Aorta (tissue), 5 donors: Measurements from ENCODE around the gene COMMD6. TPM values are rescaled to one million over a fixed set of nuclear protein-coding genes. Genes with fewer than 3 reads are reported as not detected.

ENCODE experiments used
- ATAC-seq: fragments of 200-7000 bp; cut with Tn5 transposase; one replicate; pipeline ENCODE4 v1.9.1; 2022; ENCODE audit warnings: moderate library complexity; ENCODE audit not compliant: low FRiP score
- DNase-seq, 2 donors: peaks; one replicate each; pipeline ENCODE4 v3.0.0-alpha.2; 2020
- H3K27ac ChIP-seq, 2 donors: one replicate each; pipeline ENCODE4 v1.5.1; 2013; ENCODE audit warnings: low read length in 2 of 2, mild to moderate bottlenecking in 2 of 2, moderate library complexity in 2 of 2, control low read depth in 1 of 2, inconsistent platforms in 1 of 2, low read depth in 1 of 2
- H3K27me3 ChIP-seq, 2 donors: one replicate each; pipeline ENCODE4 v1.6.1; 2013; ENCODE audit warnings: control low read depth in 1 of 2, low read length in 1 of 2, mild to moderate bottlenecking in 1 of 2, moderate library complexity in 1 of 2; ENCODE audit not compliant: insufficient read depth in 2 of 2, control insufficient read depth in 1 of 2
- H3K36me3 ChIP-seq, 2 donors: one replicate each; pipeline ENCODE4 v1.6.1; 2013; ENCODE audit warnings: control low read depth in 1 of 2, low read length in 1 of 2, mild to moderate bottlenecking in 1 of 2; ENCODE audit not compliant: insufficient read depth in 2 of 2, control insufficient read depth in 1 of 2
- H3K4me1 ChIP-seq, 2 donors: one replicate each; pipeline ENCODE4 v1.6.1; 2013; ENCODE audit warnings: low read length in 2 of 2, control low read depth in 1 of 2, mild to moderate bottlenecking in 1 of 2, moderate library complexity in 1 of 2; ENCODE audit not compliant: insufficient read depth in 2 of 2, control insufficient read depth in 1 of 2
- H3K4me3 ChIP-seq, 2 donors: one replicate each; pipeline ENCODE4 v1.5.1; 2013; ENCODE audit warnings: low read length in 2 of 2, control low read depth in 1 of 2, mild to moderate bottlenecking in 1 of 2
- H3K9me3 ChIP-seq: one replicate; pipeline ENCODE4 v1.6.1; 2013; ENCODE audit warnings: mild to moderate bottlenecking, low read length; ENCODE audit not compliant: control insufficient read depth
- WGBS, 2 donors: extraction: QIAGEN DNeasy Blood & Tissue Kit; methylation state at CpG; one replicate each; pipeline ENCODE4 v1.1.7; 2013; 5-methylcytosine and 5-hydroxymethylcytosine counted together
- intact Hi-C, 2 donors: fragments of 100-400 bp; cut with DNase I; formaldehyde crosslinking; loops; one replicate each; pipeline versions ENCODE4 v1.14.2 to v1.15.0; 2022
- polyA plus RNA-seq, 2 donors: library from polyadenylated mRNA; stranded (reverse); fragments of 200-250 nt; gene quantifications; one replicate each; pipeline ENCODE4 v1.2.3, GENCODE V29; 2013
- total RNA-seq, 2 donors: library from RNA; stranded (reverse); fragmentation: NEBNext Ultra II Directional; extraction: Animal tissue kit (Norgen Biotek cat#: 25700); gene quantifications; one replicate each; pipeline ENCODE4 v1.2.1, GENCODE V29; 2021
- donor health status: healthy with polysubstance abuse.
- donor health status: Bipolar disorder and iron deficiency.
- donor health status: DM: no; HTN: no; CAD: no.
- donor health status: DM: no; HTN: no; CAD: no.
- donor health status: DM: yes; HTN: yes; CAD: no.

COMMD6 gene
- total and polyA plus RNA-seq, 4 donors = 142 to 331 (median 157) TPM

- ATAC-seq (no peak), DNase-seq (no peak)
- Histone ChIP-seq H3K36me3 (no peaks in the 10 kb centered on the region), H3K4me1 (no peaks in the 10 kb centered on the region), H3K27ac (no peak overlapping the region), H3K27me3 (no peaks in the 10 kb centered on the region), H3K4me3 (no peak overlapping the region), H3K9me3 (no peaks in the 10 kb centered on the region)
- WGBS, 2 donors = 90 to 92% methylated on average over 5 of the region's 5 CpGs
- intact Hi-C loops = no loop called here
These were observed 24.4 kb downstream of the COMMD6 start for GRCh38 chr13:75513271-75513670.

DNA sequence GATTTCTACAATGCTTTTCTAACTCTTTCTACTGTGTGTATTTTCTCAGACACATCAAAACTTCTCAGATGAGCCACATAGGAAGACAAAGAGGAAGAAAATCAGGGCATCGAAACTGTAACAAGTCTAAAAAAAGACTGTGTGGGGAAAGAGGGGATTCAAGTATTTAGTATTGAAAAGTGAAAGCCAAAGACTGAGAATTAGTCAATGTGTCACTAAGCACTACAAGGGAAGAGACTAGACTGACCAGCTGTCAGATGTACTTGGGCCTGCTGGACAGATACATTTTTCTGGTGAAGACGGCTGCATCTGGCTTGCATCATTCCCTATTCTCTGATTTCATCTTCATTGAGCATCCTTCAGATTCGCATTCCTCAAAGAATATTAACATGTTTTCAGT is 25.4 kb downstream of the COMMD6 start:
- ATAC-seq = no peak
- no peak overlapping the region for H3K27ac ChIP-seq
- intact Hi-C loops = no loop called here
- no peaks in the 10 kb centered on the region for H3K9me3 ChIP-seq
- no peaks in the 10 kb centered on the region for H3K27me3 ChIP-seq
- no peak overlapping the region for H3K4me3 ChIP-seq
- no peaks in the 10 kb centered on the region for H3K4me1 ChIP-seq
- DNase-seq = no peak
- 89 to 92% methylated on average over 3 of the region's 3 CpGs for WGBS, 2 donors
- no peaks in the 10 kb centered on the region for H3K36me3 ChIP-seq

DNA sequence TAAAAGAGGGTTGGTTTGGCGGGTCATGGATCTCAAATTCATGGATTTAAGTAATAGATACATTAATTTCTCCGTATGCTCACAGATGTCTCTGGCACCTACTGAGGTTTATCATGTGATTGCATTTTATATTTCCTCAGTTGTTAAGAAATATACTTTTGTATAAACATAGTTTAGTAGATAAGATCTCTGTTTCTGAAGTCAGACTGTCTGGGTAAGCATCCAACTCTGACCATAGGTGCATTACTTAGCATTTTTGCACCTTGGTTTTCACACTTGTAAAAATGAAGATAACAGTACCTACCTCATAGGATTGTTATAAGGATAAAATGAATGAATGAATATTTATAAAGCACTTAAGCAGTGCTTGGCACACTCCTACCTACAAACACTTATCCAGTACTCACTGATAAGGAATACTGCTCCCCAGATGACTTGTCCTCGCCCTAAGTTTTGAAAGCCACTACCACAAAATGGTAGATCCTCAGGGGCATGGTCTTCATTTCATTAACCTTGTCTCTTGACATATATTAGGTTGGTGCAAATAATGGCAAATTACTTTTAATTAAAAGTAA is 26.5 kb downstream of the COMMD6 start:
- DNase-seq (no peak), ATAC-seq (no peak)
- intact Hi-C loops = no loop called here
- Histone ChIP-seq H3K27me3 (no peaks in the 10 kb centered on the region), H3K4me3 (no peak overlapping the region), H3K9me3 (no peaks in the 10 kb centered on the region), H3K27ac (no peak overlapping the region), H3K4me1 (no peaks in the 10 kb centered on the region), H3K36me3 (no peaks in the 10 kb centered on the region)
- 83 to 88% methylated on average over 3 of the region's 3 CpGs for WGBS, 2 donors

- ATAC-seq = no peak
- Histone ChIP-seq H3K9me3 (no peaks in the 10 kb centered on the region), H3K27ac (no peak overlapping the region), H3K36me3 (no peaks in the 10 kb centered on the region), H3K4me3 (no peak overlapping the region), H3K4me1 (no peaks in the 10 kb centered on the region), H3K27me3 (no peaks in the 10 kb centered on the region)
- intact Hi-C loops = no loop called here
- WGBS, 2 donors = 92 to 94% methylated on average over 6 of the region's 6 CpGs
- DNase-seq = peak in 1 of 2 donors; percentile 42
These were observed 29.6 kb downstream of the COMMD6 start for GRCh38 chr13:75508002-75508548.

GRCh38 chr13:75507027-75508001 is 30.3 kb downstream of the COMMD6 start:
- ATAC-seq = no peak

DNA sequence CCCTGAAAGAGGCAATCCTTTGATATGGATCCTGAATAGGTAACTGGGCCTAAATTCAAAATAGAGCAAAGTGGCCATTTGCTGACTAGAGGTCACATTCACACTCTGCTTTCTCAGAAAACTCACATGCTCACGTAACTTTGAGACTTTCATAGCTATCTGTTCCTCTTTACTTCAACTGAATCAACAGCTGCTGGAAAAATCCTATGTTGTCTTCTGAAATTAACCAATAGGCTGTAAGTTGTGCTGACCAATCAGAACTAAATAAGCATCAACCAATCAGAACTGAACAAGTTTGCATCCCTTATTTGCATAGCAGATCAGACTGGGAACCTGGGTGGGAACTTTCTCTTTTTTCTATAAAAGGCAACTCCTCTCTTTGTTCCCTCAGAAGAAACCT is 31.6 kb downstream of the COMMD6 start:
- DNase-seq (no peak), ATAC-seq (no peak)
- H3K27ac ChIP-seq = no peak overlapping the region
- 92 to 93% methylated on average over 1 of the region's 1 CpG for WGBS, 2 donors
- H3K27me3 ChIP-seq = no peaks in the 10 kb centered on the region
- intact Hi-C loops = no loop called here
- H3K4me1 ChIP-seq = no peaks in the 10 kb centered on the region
- H3K9me3 ChIP-seq = no peaks in the 10 kb centered on the region
- no peak overlapping the region for H3K4me3 ChIP-seq
- no peaks in the 10 kb centered on the region for H3K36me3 ChIP-seq

More at GRCh38 chr13:75507027-75508001, 30.3 kb downstream of the COMMD6 start:
- no peak overlapping the region for H3K4me3 ChIP-seq
- intact Hi-C loops = no loop called here
- no peaks in the 10 kb centered on the region for H3K36me3 ChIP-seq
- no peaks in the 10 kb centered on the region for H3K27me3 ChIP-seq
- peak in 1 of 2 donors; percentile 55 for DNase-seq
- no peaks in the 10 kb centered on the region for H3K4me1 ChIP-seq
- WGBS, 2 donors = 72 to 73% methylated on average over 10 of the region's 10 CpGs
- no peaks in the 10 kb centered on the region for H3K9me3 ChIP-seq
- H3K27ac ChIP-seq = no peak overlapping the region

DNA sequence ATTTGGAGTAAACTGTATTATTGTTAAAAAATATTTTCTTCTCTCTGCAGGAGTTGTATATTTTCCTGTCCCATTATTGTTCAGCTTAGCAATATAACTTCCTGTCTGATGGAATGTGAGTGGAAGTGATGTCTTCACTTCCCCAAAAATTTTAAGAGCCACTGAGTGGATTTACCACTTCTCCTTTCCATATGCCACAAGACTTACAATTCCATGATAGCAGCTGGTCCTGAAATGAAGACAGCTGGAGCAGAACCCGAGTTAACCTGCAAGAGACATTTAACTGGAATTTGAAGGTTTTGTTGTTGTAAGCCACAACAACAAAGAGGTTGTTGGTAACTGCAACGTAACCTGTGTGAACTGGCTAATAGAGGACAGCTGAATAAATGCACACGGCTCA is 32.3 kb downstream of the COMMD6 start:
- Histone ChIP-seq H3K27me3 (no peaks in the 10 kb centered on the region), H3K36me3 (no peaks in the 10 kb centered on the region), H3K4me1 (no peaks in the 10 kb centered on the region), H3K9me3 (no peaks in the 10 kb centered on the region), H3K27ac (no peak overlapping the region), H3K4me3 (no peak overlapping the region)
- DNase-seq (no peak), ATAC-seq (no peak)
- 58 to 73% methylated on average over 3 of the region's 3 CpGs for WGBS, 2 donors
- intact Hi-C loops = no loop called here

- Histone ChIP-seq H3K4me3 (no peak overlapping the region), H3K4me1 (no peaks in the 10 kb centered on the region), H3K9me3 (no peaks in the 10 kb centered on the region), H3K27ac (no peak overlapping the region), H3K27me3 (no peaks in the 10 kb centered on the region), H3K36me3 (no peaks in the 10 kb centered on the region)
- ATAC-seq = no peak
- WGBS, 2 donors = 49 to 73% methylated on average over 5 of the region's 5 CpGs
- DNase-seq = no peak
- intact Hi-C loops = no loop called here
These were observed 41.7 kb downstream of the COMMD6 start for GRCh38 chr13:75495938-75496337.
